SIG-M5 treated with dmso at 0.1 percent for 504 hours (cell line): ENCODE results near the gene DCAKD.

Experiments used
- DNase-seq: peaks from one replicate; lab custom pipeline; 2025; ENCODE audit not compliant: unreplicated experiment; lab: John Stamatoyannopoulos, UW

DCAKD gene

DNA sequence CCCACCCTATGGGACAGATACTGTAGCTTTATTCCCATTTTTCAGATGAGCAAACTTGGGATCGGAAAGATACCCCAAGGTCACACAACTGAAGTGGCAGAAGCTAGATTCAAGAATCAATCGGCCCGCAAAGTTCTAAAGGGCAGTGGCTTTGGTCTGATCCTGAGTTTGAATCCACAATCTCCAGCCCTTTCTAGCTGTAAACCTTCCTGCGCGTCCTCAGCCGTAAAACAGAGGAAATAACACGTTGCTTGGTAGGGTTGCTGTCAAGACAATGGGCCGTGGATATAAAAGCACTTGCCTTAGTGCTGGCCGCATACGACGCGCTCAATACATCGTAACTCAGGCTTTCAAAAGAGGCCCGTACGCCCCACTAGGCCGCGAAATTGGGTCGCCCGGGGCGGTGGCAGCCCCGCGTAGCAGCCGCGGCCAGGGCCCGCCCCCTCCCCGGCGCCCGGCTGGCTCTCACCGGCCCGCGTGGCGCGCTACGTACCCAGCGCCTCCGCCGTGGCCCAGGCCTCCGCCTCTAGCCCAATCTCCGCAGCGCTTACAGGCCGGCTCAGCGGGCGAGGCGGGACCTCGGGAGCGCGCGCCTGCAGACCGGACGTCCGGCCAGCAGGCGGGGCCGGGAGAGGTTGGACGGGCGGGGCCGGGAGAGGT, at the start of gene DCAKD:
TSS of gene DCAKD (minus strand) at position 573 of the 660 bp plus-strand sequence. CDS start 16,747 bp downstream, outside the sequence.
- peak; percentile 95 for DNase-seq

- DNase-seq, result peak; percentile 48
These were observed 47.6 kb upstream of the DCAKD start for GRCh38 chr17:45098869-45099616.

DNA sequence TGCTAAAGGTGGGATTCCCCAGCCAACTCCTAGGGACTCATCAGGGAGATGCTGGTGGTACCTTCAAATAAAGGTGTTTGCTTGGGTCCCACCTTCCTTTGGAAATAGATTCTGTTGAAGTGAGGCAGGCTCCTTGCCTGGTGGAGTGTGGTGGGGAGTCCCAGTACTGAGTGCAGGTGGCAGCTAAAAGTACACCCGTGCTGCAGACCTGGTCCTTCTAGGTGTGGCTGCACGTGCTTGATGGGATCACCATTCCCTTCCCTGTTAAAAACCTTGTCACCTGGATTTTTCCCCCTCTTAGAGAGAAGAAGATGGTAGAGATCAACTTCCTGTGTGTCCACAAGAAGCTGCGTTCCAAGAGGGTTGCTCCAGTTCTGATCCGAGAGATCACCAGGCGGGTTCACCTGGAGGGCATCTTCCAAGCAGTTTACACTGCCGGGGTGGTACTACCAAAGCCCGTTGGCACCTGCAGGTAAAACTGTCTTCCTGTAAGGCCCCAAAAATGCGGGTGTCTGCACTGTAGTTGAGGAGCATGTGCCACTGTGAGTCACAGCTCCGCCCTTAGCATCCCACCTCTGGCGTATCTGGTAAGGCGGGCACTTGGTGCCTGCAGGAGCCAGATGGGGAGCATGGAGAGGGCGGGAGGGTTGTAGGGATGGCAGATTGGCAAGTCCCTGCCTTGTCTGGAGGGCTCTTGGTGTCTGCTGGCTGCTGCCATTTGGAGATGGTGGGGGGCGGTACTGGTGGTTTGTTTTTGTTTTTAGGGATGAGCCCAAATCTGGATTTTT, 46.8 kb upstream of the DCAKD start:
- no peak for DNase-seq

GRCh38 chr17:45096926-45097325, 45.5 kb upstream of the DCAKD start:
- no peak for DNase-seq

DNA sequence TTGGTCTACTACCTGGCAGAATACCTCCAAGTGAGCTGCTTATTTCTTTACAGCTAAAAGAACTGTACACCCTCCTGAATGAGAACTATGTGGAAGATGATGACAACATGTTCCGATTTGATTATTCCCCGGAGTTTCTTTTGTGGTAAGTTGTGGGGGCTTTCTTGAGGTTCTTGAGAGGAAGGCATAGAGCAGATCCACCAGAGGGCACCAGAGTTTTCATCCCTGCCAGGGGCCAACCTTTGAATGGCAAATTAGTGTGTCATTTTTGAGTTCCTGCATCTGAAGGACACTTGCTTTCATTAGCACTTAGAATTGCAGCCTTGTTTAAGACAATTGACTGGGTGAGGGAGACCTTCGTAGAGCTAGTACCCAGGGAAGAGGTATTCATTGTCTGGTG, 44.7 kb upstream of the DCAKD start:
- no peak for DNase-seq

- DNase-seq, result no peak
These were observed 42.1 kb upstream of the DCAKD start for GRCh38 chr17:45093444-45094110.

DNA sequence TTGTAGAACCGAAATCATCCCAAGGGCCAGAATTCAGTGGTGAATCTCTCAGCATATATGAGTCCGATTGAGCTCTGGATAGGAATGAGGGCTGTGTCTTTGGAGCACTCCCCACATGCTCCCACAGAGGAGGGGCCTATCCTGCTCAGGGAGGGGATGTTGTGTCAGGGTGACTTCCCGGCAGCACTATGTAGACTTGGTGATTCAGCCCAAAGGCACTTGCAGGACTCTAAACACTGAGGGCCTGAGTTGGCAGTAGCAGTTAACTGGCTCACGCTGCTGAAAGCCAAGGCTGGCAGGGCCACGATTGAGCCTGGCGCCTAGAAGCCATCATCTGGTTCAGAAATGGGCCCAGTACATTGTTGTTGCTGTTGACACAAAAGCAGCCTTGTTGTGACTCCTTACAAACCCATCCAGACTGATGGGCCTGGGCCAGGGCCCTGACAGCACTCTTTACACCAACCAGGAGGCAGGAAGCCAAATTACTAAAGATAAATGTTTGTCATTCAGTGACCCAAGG, 41.5 kb upstream of the DCAKD start:
- no peak for DNase-seq

- no peak for DNase-seq
These were observed 40.5 kb upstream of the DCAKD start for GRCh38 chr17:45091778-45092425.

GRCh38 chr17:45090711-45091110, 39.3 kb upstream of the DCAKD start:
- DNase-seq, result no peak

- no peak for DNase-seq
These were observed 37.3 kb upstream of the DCAKD start for GRCh38 chr17:45088741-45089140.

GRCh38 chr17:45087978-45088377, 36.5 kb upstream of the DCAKD start:
- DNase-seq, result no peak

DNA sequence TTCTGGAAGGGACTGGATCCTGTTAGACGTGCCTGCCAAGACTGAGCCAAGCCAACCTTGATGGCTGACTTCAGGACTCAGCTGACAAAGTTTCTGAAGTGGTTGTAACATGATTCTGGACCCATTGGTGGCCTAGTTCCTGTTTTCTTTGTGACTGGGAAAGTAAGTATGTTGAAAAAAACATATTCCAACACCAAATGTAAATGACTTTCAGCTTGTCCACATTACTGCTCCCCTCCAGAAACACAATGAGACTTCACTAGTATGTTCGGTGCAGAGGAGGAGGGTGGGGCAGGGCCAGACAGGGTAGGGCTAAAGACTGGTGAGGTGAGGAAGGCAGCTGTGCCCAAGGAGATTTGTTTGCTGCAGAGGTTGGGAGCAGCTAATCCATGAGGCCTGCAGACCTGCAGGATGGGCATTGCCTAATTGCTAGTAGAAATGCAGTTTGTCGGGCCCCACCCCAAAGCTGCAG, 36.1 kb upstream of the DCAKD start:
- no peak for DNase-seq

DNA sequence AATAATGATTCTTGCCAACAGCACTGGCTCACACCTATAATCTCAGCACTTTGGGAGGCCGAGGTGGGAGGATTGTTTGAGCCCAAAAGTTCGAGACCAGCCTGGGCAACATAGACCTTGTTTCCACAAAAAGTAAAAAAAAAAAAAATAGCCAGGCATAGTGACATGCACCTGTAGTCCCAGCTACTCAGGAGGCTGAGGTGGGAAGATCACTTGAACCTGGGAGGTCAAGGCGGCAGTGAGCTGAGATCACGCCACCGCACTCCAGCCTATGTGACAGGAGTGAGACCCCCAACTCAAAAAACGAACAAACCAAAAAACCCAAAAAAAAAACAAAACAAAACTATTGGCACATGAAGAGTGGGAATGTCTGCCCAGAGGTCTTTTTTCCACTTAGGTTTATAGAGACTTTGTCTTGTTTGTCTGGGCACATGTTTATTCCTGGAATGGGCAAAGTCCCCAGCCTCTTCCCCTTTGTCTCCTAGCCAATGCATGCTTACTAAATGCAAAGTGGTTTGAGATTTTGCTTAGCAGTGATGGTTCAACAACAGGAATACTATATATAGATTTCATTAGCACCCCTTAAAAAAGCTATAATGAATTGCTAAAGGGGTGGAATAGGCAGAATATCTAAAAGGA, 35.6 kb upstream of the DCAKD start:
- no peak for DNase-seq

GRCh38 chr17:45086391-45086790, 35.0 kb upstream of the DCAKD start:
- no peak for DNase-seq

DNA sequence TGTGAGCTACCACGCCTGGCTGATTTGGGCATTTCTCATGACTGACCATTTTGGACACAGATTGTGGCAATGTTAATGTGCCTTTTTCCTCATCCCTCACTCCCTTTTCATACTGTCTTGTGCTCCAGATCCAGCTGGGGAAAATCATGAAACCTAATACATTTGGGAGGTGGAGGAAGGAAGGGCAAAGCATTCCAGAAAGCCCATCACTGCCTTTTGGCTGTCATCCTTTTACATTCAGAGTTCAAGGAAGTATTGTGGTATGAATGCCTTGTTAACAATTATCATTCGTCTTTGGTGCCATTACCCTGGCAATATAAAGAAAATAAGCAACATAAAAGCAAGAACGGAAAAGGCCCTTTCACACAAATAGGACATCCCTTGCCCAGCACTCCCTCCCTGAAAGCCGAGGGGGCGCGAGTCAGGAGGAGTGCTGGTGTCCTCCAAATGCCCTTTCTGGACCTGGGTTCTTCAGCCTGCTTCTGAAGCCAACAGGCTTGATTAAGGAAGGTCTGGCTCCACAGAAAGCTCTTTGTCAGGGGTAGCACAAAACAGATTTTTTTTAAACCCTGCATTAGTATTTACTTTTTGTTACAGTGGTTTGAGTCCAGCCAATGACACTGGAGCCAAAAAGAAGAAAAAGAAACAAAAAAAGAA, 29.7 kb upstream of the DCAKD start:
- DNase-seq, result no peak

DNA sequence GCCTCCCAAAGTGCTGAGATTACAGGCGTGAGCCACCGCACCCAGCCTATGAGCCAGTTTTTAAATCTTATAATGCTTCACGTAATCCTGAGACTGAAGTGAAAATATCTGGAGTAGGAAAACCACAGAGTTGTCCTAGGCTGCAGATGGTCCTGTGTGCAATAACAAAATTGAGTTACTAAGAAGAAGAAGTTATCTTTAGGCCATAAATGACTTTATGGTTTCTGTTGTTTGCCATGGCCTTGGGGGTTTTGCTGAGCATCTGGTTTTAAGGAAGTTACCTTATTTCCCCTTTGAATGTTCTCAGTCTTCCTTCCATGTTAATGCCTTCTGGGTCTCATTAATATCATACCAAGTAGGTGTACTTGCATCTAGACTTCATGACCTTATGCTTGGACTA, 26.2 kb upstream of the DCAKD start:
- DNase-seq, result peak; percentile 92

GRCh38 chr17:45073414-45074070, 22.1 kb upstream of the DCAKD start:
- peak; percentile 85 for DNase-seq

DNA sequence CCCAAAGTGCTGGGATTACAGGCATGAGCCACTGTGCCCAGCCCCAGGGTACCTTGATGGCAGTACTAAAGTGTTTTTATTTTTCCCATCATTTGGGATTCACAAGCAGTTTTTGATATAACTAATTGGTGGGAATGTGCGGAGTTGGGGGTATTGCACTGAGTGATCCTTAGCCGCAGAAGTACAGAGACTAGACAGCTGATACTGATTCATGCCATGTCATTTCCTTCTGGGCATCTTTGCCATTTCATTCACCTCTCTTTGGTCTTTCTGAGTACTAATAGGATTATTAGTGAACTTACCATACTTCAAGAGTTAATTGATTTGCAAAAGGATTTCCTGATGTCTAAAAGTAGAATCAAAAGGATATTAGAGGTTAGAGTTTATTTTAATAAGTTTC, 19.4 kb upstream of the DCAKD start:
- no peak for DNase-seq

- no peak for DNase-seq
These were observed 18.6 kb upstream of the DCAKD start for GRCh38 chr17:45070001-45070400.
